GM12865 (cell line): ENCODE measurements around the gene SYS1.
"Not testable (repeated sequence)": the region's sequence is repeated elsewhere in the genome, so short reads cannot be mapped to it uniquely, and the experiment has no call there.

Source experiments
- DNase-seq: peaks from one replicate; pipeline ENCODE4 v3.0.0; 2010; ENCODE audit warnings: low read depth
- H3K4me3 ChIP-seq: 2 replicates; pipeline ENCODE4 v1.5.1; 2011; ENCODE audit warnings: mild to moderate bottlenecking, low read depth, low read length, control low read depth
- CTCF ChIP-seq: IDR thresholded peaks from 2 replicates; pipeline ENCODE4 v1.5.1; 2011; ENCODE audit warnings: low read length, control low read depth, low read depth, inconsistent platforms; ENCODE audit not compliant: insufficient read depth; ENCODE audit errors: missing control alignments

Gene SYS1

GRCh38 chr20:45347936-45348778 lies 14.8 kb upstream of the SYS1 start, which contains the start of gene SDC4:
Gene SDC4, minus strand, starts transcription at chr20:45348424. Its CDS starts 40 bp downstream, at chr20:45348384.
- TF ChIP-seq CTCF, result no peak
- H3K4me3 ChIP-seq, result no peak within 1 kb of the TSS; the same call in 1 of the 2 replicates
- DNase-seq, result no peak

GRCh38 chr20:45350217-45350616 lies 12.7 kb upstream of the SYS1 start:
- TF ChIP-seq CTCF, result no peak
- no peak overlapping the region for H3K4me3 ChIP-seq
- no peak for DNase-seq

- not testable (repeated sequence) for DNase-seq, H3K4me3 ChIP-seq
These were observed 12.2 kb upstream of the SYS1 start for GRCh38 chr20:45350795-45351194.

- no peak for TF ChIP-seq CTCF
- H3K4me3 ChIP-seq, result no peak overlapping the region
- no peak for DNase-seq
These were observed 10.2 kb upstream of the SYS1 start for GRCh38 chr20:45352729-45353128.

GRCh38 chr20:45353746-45354145 lies 9.2 kb upstream of the SYS1 start:
- no peak for TF ChIP-seq CTCF
- no peak overlapping the region for H3K4me3 ChIP-seq
- no peak for DNase-seq

- no peak for TF ChIP-seq CTCF
- DNase-seq, result no peak
- no peak overlapping the region for H3K4me3 ChIP-seq
These were observed 8.3 kb upstream of the SYS1 start for GRCh38 chr20:45354423-45355208.
